ENCODE measurements around the gene UBC. TPM values are rescaled to one million over a fixed set of nuclear protein-coding genes. Genes with fewer than 3 reads are reported as not detected.

UBC gene
- total RNA-seq (ENCODE audit: insufficient read depth, low replicate concordance): 1,088 TPM

- peak; percentile 91 for DNase-seq (ENCODE audit: low spot score)
Measured at GRCh38 chr12:124914392-124915238, at the start of gene UBC. TSS of gene UBC (minus strand) at chr12:124914650. CDS start at chr12:124913771, 879 bp downstream.

GRCh38 chr12:124963211-124963610 is 48.8 kb upstream of the UBC start:
- DNase-seq (ENCODE audit: low spot score): no peak

- no peak for DNase-seq (ENCODE audit: low spot score)
Measured at GRCh38 chr12:124961055-124961454, 46.6 kb upstream of the UBC start.

- no peak for DNase-seq (ENCODE audit: low spot score)
Measured at GRCh38 chr12:124956571-124956970, 42.1 kb upstream of the UBC start.

- DNase-seq (ENCODE audit: low spot score): no peak
Measured at GRCh38 chr12:124954771-124955170, 40.3 kb upstream of the UBC start.

GRCh38 chr12:124953689-124954405 is 39.4 kb upstream of the UBC start:
- no peak for DNase-seq (ENCODE audit: low spot score)

- DNase-seq (ENCODE audit: low spot score): no peak
Measured at GRCh38 chr12:124952801-124953200, 38.4 kb upstream of the UBC start.

GRCh38 chr12:124952295-124952694 is 37.8 kb upstream of the UBC start:
- no peak for DNase-seq (ENCODE audit: low spot score)

- DNase-seq (ENCODE audit: low spot score): no peak
Measured at GRCh38 chr12:124949779-124950728, 35.6 kb upstream of the UBC start.

- DNase-seq (ENCODE audit: low spot score): no peak
Measured at GRCh38 chr12:124949066-124949465, 34.6 kb upstream of the UBC start.

GRCh38 chr12:124947561-124948398 is 33.3 kb upstream of the UBC start:
- no peak for DNase-seq (ENCODE audit: low spot score)

GRCh38 chr12:124947013-124947412 is 32.6 kb upstream of the UBC start:
- DNase-seq (ENCODE audit: low spot score): no peak

- no peak for DNase-seq (ENCODE audit: low spot score)
Measured at GRCh38 chr12:124946447-124946793, 32.0 kb upstream of the UBC start.

- no peak for DNase-seq (ENCODE audit: low spot score)
Measured at GRCh38 chr12:124941170-124941527, 26.7 kb upstream of the UBC start.

- peak; percentile 94 for DNase-seq (ENCODE audit: low spot score)
Measured at GRCh38 chr12:124940393-124941169, 26.1 kb upstream of the UBC start.

GRCh38 chr12:124940143-124940392 is 25.6 kb upstream of the UBC start:
- no peak for DNase-seq (ENCODE audit: low spot score)

GRCh38 chr12:124939421-124940142 is 25.1 kb upstream of the UBC start:
- DNase-seq (ENCODE audit: low spot score): peak; percentile 97

GRCh38 chr12:124939079-124939420 is 24.6 kb upstream of the UBC start:
- DNase-seq (ENCODE audit: low spot score): peak; percentile 84

GRCh38 chr12:124938587-124938986 is 24.1 kb upstream of the UBC start:
- DNase-seq (ENCODE audit: low spot score): peak; percentile 84

- DNase-seq (ENCODE audit: low spot score): no peak
Measured at GRCh38 chr12:124938108-124938507, 23.7 kb upstream of the UBC start.
